ENCODE data around the gene SLC8B1. TPM values are rescaled to one million over a fixed set of nuclear protein-coding genes. Genes with fewer than 3 reads are reported as not detected.

Gene SLC8B1
- total RNA-seq, 1 experiment from 2014 or later, result 5.2 TPM

DNA sequence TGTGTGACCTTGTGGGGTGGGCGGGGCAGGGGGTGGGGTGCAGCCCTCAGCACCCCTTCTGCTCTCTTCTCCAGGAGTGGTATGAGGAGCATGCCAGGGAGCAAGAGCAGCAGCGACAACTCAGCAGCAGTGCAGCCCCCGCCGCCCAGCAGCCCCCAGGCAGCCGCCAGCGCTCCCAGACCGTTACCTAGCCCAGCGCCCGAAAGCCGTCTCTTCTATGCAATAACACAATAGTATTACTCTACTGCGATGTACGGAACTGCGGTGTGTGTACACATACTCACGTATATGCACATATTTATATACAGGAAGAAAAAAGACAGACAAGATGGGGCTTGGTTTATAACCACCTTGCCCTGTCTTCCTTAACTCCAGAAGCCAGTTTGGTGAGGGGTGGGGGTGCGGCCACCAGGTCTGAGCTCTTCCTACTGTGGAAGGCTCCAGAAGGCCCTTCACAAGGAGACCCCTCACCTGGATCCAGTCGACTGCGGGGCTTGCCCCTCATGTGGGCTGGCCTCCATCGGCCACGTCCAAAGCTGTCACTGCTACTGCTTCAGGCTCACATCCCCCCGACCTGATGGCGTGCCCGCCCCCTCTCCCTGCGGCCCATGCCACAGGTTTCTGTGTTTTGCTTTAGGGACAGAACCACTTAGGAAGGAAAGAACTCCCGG is 38.9 kb downstream of the SLC8B1 start:
- DNase-seq (ENCODE audit: low read depth), result no peak

DNA sequence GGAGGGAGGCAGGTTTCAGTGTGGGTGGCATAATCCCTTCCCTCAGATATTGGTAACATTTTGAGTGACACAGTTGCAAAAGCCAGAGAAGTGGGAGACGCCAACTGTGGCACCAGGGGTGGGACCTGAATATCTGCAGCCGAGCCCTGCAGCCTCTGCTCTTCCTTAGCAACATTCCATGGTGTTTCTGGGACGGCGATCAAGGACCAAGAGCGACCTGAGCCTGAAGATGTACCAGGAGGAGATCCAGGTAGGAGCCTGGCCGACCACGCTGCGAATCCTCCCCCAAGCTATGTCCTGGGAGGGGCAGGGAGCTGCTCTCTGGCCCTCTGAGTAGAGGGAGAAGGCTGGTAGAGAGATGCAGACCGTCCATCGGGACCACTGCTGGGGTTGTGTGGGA is 41.8 kb downstream of the SLC8B1 start:
- DNase-seq (ENCODE audit: low read depth), result no peak

DNA sequence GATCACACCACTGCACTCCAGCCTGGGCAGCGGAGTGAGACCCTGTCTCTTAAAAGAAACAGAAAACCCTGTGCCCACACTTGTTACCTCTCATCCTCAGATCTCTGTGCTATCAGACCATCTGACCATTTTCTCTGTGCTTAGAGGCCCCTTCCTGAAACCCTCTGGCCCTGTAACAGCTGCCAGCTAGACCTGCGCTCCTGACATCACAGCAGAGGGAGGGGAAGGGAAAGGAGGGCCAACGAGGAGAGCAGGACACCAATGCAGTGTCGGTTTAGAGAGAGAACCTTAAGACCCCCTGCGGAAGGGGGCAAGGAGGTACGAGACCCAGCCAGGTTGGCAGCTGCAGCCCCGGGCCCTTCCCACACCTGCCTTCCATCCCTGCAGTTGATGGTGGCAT is 42.4 kb downstream of the SLC8B1 start:
- no peak for DNase-seq (ENCODE audit: low read depth)

DNA sequence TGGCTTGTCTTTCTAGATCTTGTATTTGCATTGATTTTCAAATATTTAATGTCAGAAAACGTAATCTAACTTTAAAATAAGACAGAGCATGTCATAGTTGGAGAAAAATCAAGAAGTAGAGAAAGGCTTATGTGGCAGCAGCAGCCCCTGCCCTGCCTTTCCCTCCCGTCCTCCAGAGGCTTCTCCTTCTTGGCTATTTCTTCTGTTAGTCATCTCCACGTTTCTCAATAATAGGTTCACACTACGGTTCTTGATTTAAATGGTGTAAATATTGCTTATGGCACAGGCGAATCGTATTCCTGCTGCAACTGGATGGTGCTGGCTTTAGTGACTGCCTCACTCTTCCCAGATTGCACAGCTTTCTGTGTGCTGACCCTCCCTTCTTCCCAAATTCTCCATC is 42.8 kb downstream of the SLC8B1 start:
- no peak for DNase-seq (ENCODE audit: low read depth)

DNA sequence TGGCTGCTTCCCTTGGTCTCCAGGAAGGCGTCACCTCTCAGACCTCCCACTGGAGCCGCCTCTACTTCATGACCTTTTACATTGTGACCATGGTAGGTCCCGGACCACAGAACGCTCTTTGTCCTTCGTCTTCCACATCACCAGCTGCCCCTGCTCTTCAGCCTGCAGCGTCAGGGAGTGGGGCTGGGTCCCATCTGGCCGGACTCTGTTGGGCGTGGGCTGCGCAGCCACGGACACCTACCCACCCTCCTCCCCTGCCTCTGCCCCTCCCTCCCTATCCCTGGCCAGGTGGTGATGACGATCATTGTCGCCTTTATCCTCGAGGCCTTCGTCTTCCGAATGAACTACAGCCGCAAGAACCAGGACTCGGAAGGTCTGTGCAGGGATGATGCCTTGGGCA is 43.3 kb downstream of the SLC8B1 start:
- no peak for DNase-seq (ENCODE audit: low read depth)

DNA sequence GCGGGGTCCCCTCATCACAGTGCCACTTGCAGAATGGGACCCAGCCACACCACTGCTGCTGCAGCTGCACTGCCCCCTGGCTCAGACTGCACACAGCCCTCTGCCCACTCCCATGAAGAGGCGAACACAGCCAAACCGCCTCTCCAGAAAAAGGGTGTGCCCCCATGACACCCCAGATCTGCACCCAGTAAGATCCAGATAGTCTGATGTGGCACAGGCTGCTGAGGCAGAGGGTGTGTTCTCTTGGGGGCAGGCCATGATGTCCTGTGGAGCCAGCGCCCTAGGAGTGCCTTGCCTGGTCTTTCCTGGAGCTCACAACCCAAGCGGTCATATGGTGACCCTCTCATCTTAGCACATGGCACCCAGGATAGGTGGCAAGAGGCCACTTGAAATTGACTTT is 44.4 kb downstream of the SLC8B1 start:
- no peak for DNase-seq (ENCODE audit: low read depth)

DNA sequence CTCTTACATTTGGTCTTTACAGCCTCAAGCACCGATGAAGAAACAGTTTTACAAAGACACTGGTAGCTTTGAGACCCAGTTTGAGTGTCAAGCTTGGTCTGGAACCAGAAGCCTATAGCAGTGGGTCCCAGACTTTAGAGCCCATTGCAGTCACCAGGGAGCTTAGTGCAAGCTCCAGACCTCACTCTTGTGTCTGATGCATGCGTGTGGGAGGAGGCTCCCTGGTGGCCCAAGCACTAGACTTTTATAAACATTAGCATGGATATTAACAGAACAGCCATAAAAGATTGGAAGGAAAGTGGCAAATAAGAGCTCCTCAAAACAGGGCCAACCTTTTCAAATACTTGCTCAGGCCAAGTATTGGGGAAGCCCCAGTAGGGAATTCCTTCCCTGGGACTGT is 45.5 kb downstream of the SLC8B1 start:
- DNase-seq (ENCODE audit: low read depth), result no peak

DNA sequence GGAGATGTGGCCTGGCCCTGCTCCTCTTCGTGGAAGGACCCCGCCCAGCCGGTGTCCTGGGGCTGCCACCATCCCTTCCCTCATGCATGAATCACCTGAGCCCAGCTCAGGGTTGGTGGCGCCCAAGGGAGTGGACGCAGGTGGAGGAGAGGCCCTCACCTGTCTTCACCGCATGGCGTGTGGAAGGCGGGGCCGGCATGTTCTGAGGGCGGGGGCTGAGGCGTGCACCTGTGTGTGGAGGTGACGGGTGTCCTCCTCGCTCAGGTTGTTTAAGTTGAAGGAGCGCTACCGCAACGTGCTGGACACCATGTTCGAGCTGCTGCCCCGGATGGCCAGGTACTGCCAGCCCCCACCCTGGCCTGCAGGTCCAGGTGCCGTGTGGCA is 47.0 kb downstream of the SLC8B1 start:
- DNase-seq (ENCODE audit: low read depth), result no peak

DNA sequence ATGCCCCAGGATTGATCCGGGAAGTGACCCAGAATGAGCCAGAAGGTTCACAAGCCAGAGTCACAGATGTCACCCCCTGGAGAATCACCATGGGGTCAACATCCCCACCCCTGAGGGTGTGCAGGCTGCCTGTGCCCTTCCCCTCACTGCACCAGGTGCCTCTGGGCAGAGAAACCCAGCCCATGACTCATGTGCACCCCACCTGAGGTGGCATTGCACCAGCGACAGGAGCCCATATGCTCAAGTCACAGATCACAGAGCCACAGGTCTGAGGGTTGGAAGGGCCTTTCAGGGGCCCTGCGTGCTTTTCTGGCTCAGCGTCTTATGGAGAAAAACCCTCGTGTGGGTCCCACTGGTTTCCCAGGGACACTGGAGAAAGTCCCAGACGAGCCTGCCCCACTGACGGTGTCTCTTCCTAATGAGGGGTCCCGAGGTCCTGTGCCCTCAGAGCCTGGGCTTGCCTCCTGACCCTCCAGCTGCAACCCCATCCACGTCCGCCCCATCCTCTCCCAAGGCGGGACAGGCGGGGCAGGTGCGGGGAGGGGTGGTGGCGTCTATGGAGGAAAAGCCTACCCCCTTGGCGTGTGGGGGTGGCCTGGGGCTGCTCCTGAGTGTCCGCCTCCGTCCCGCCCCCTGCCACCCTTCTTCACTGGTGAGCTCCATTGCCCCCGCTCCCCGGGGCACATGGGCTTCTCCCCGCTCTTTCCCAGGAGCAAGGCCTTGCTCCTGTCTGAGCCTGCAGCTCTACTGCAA is 47.6 kb downstream of the SLC8B1 start:
- DNase-seq (ENCODE audit: low read depth), result no peak

DNA sequence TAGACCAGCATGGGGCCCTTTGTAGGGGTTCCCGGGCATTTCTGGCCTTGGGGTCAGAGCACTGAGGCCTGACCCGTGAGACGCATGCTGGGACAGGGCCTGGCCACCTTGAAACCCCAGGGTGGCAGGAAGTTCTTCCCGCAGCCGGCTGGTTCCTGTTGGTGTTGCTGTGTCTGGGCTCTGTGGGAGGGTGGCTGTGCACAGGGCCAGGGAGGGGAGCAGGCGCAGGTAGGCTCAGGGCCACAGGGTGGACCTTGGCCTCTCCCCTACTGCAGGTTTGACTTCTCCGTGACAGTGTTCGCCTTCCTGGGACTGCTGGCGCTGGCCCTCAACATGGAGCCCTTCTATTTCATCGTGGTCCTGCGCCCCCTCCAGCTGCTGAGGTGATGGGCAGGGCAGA is 48.2 kb downstream of the SLC8B1 start:
- no peak for DNase-seq (ENCODE audit: low read depth)

DNA sequence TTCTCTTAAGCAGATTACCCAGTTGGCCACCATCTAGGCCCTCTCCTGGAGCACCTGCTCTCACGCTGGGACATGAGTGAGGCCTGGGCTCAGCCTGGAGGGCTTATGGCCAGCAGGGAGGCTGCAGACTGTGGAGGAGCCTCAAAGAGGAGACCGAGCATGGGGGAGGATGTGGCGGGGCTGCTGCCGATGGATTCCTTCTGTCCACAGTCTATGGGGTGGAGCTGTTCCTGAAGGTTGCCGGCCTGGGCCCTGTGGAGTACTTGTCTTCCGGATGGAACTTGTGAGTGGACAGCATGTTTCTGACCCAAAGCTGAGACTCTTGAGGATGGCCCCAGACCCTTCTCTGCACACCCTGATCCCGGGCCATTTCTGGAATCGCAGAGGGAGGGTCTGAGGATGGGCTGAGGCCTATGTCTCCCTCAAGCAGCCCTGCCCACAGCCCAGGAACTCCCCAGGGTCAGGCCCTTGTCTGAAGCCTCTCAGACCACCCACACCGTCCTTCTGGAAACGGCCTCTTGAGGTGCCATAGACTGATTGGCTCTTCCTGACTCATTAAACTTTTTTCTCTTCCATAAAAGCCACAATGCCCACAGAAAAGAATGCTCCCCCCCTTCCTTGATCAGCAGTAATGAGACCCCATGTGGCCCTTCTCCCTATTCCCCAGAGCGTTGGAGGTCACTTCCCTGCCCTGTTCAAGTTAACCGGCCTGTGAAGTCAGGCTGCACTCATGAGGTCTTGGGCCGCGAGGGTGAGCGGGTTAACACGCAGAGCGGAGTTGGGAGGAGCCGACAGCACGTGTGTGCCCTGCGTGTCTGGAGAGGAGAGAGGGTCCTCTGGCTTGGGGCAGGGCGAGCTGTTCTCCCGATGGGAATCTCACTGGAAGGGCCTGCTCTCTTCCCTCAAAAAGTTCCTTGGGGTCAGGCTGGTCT is 49.0 kb downstream of the SLC8B1 start:
- DNase-seq (ENCODE audit: low read depth), result no peak

DNA sequence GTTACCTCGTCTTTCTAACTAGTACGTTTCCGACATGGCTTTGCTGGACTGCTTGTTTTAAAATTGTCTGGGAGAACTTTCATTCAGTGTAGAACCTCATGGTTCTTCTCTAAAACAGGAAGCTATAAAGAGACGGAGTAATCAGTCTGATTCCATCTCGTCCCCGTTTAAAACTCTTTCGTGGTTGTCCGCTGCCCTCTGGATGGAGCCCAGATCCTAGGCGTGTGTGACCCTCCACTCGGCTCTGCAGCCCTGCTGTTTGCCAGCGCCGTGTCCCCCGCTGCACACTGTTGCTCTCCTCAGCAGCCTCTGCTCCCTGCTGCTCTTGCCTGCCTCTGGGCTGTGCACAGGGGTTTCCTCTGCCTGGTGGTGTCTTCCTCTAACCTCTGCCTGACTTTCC is 50.2 kb downstream of the SLC8B1 start:
- no peak for DNase-seq (ENCODE audit: low read depth)

DNA sequence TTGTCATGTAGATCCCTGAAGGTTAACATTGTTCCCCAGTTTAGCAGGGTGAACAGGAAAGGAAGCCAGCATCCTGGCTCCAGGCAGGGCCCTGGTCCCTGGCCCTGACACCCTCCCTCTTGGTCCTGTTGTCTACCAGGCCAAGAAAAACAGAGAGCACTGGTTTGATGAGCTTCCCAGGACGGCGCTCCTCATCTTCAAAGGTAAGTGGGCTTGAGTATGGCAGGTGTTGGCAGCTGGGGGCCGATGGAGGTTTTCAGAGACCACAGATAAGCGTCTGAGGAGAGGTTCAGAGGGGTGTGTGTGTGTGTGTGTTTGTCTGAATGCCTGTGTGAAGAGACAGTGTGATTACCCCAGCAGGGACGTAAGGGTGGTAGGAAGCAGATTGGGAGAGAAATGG is 56.3 kb downstream of the SLC8B1 start:
- no peak for DNase-seq (ENCODE audit: low read depth)

DNA sequence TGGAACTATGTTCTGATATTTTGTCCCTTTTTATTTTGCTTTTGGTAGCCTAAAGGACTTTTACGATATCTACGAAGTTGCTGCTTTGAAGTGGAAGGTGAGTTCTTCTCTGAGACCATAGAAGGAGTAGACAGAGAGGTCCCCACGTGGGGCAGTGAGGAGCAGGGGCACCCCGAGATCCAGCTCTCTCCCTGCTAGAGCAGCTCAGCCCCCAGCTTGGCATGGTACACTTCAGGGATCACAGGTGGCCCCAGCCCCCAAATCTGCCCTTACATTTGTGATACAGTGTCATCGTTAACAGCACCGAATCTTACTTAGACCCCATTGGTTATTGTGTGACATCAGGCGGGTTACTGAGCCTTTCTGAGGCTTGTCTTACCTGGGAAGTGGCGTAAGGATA is 56.8 kb downstream of the SLC8B1 start:
- no peak for DNase-seq (ENCODE audit: low read depth)

DNA sequence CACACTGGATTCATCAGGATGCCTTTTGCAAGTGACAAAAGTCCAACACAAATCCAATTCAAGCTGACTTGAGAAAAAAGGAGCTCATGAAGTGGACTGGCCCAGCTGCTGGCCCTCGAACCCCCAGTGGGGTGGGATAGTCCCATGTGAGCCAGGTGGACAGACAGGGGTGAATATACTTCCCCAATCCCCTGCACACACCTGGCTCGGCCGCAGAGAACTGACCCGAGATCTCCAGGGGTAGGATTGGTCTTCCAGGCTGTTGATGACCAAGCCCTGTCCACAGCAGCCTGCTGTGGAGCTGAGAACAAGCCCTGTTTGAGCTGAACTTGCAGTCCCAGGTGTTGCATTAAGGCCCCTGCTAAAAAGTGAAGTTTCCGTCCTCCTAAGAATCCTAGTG is 57.4 kb downstream of the SLC8B1 start:
- DNase-seq (ENCODE audit: low read depth), result no peak

DNA sequence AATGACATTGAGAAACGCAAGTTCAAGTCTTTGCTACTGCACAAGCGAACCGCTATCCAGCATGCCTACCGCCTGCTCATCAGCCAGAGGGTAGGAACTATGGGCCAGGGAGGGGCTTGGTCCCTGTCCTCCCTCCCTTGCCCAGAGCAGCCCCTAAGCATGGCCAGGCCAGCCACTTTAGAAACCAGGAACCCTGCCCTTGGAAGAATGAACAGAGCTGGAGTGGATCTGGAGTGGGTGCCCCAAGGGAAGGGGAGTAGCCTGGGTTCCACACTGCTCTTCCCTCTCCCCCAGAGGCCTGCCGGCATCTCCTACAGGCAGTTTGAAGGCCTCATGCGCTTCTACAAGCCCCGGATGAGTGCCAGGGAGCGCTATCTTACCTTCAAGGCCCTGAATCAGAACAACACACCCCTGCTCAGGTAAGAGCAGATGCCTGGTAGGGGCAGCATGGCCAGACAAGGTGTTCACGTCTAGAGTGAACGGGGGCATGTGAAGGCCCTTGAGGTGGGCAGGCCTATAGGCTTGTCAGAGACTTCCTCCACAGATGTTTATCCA is 57.9 kb downstream of the SLC8B1 start:
- no peak for DNase-seq (ENCODE audit: low read depth)

DNA sequence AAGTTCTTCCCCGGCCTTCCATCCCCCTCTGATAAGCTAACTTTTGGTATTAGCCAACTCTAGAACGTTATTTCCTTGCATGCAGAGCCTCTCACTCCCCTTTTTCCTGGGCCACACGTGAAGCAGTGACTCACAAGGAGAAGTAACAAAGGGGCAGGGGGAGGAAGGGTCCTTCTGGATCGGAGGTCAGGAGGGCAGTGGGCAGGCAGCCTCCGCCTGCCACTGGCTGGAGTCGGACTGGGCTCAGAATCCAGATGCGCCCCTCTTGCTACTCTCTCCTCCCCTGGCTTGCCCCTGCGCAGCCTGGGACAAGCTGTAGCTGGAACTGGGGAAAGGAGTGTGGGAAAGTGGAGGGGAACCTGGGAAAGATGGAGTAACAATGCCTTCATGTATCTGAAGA is 58.6 kb downstream of the SLC8B1 start:
- DNase-seq (ENCODE audit: low read depth), result no peak

DNA sequence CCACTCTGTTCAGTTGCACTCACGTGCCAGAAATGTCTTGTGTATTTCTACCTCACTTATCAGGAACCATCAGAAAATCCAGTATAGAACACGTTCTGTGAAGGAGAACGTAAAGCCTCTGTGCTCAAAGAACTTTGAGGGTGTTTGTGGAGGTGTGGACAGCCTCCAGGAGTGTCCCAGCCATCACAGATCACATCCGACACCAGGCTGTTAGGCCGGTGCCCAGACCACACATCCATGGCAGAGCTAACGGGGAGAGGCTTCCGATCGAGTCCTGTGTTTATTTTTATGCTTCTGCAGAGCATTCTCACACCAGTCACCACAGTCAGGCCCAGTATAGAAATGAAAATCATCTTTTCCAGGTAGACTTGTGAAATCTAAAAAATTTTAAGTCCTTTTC is 60.1 kb downstream of the SLC8B1 start:
- no peak for DNase-seq (ENCODE audit: low read depth)

DNA sequence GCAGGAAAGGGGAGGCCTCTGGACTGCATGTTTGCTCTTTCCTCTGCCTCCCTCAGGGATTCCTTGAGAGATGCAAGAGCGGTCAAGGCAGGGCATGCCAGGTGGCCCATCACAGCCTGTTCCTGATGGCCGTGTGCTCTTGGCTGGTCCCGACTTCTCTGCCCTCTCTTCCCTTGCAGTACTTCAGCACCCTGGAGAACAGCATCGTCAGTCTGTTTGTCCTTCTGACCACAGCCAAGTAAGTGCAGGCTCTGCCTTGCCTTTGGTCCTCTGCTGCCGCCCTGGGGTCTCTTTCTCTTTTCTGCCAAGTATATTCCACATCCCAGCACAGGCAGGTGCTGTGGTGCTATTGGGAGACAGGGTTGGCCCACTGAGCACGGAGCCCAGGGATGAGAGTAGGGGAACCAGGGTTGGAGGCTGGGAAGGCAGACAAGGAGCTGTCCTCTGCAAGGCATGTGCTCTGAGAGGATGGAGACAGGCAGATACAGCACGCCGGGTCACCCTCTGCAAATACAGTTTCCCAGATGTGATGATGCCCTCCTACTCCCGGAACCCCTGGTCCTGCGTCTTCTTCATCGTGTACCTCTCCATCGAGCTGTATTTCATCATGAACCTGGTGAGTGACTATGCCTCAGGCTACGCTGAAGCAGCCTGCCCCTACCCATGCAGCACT is 61.7 kb downstream of the SLC8B1 start:
- DNase-seq (ENCODE audit: low read depth), result no peak

DNA sequence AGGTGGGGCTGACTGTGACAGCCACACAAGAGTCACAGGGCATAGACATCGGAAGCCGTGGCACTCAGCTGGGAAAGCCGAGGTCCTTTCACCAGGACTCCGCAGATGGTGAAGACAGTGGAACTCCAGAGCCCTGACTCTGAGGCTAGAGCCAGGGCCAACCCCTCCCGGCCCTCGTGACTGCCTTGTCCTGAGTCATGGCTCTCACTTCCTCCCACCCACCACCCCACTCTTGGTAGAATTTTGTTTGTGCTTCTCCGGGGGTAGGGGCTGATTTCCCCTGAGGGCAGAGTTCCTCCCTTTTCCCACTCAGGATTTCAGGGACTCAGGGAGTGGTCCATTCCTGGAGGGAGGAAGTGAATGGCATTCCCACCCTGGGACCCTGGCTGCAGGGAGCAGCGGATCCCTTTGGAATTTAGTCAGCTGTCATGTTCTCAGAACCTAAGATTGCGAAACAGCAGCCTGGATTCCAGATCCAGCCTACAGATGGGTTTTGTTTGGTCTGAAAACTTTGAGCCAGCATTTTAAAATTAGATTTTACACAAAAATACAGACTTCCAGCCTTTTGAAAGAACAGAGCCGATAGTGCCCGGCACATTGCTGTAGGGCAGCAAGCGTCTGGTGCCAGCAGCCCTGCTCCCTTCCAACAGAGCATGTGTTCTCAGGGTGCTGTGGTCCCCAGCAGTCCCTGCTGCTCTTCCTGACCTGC is 62.9 kb downstream of the SLC8B1 start:
- DNase-seq (ENCODE audit: low read depth), result peak; percentile 86

DNA sequence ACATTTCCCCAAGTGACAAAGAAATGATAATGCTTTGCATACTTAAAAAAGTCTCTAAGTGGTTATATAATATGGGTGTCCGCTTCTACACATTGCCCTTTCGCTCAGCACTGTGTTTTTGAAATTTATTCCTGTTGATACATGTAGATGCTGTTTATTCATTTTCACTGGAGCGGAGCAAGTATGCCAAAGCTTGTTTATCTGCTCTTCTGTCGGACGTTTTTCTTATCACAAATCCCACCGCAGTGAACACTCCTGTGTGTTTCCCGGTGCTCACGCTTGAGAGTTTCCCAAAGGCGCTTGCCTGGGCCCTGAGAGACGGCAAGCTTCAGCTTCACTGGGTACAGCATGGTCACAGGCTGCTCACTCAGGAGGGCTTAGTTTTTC is 63.5 kb downstream of the SLC8B1 start:
- no peak for DNase-seq (ENCODE audit: low read depth)
